Measurements from ENCODE around the gene PNLIPRP3.
A peak's percentile ranks its signal among the peaks of the same experiment; 100 is the strongest.

Gene PNLIPRP3

DNA sequence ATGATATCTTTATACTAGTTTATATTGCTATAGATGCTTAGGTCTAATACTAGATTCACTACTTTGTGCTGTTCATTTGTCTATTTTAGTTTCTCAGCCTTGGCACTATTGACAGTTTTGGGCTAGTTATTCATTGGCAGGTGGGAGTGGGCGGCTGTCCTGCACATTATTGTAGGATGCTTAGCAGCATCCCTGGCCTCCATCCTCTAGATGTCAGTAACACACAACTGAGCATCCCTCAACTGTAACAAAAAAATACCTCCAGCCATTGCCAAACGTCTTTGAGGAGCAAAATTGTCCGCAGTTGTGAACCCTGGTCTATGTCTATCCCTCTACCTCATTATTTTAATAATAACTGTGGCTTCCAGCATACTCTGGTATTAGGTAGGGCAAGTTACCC is 83.7 kb downstream of the PNLIPRP3 start:
- DNase-seq: no peak

DNA sequence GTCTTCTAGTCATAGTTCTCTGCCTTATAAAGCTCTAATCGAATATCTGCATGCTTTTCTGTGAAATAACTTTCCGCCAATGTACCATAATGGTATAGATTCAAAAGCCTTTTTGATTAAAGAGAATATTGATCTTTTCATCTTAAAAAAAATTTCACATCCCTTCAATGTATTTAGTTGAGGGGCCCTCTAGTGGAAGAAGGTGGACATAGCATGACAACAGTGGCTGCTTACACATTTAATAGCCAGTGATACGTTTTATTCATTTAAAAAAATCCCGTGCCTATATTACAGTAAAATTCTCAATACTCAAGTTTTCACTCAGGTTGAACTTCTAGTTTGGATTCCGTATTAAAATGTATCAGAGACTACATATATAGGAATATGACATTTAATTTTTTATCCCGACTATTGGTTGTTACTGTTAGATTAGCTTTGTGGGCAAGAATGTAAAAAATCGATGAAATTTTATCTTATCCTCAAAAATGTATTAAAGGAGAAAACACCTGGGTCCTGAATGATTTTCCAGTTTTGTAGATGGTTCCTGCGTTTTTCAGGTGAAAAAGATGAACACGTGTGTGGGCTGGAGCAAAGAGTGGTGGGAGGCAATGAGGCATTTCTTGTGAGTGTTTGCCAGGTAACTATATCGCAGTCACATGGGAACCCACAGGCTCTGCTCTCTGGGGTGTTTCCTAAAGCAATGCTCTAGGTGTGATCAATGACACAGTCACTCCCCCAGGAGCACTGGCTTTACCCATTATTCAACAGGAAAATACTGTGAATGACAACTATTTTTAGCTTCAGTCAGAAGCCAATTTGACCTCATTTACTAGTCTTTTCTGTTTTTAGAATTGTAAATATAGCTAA is 94.0 kb downstream of the PNLIPRP3 start:
- DNase-seq: peak; percentile 39

DNA sequence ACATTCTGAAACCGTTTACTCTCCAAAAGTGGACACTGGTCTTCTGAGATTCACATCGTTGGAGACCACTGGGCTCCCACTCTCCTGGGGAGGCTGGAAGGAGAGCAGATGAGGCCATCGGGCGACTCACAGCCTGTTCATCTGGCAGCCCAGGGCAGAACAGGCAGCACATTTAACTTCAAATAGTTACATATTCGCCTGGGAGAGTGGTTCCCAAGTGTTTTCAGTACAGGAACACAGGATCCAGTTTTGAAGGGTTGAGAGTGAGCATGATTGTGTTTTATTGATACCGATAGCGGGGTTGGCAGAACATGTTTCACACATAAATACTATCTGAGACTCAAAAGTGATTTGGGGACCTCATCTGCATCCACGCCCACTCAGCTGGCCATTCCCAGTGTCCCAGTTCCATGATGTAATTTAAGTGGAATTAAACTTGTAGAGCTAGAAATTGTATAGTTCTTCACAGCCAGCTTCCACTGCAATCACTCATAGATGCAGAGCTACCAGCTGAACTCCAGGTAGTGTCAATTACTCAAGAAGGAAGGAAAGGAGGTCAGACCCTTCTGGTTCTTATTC is 95.2 kb downstream of the PNLIPRP3 start:
- no peak for DNase-seq

DNA sequence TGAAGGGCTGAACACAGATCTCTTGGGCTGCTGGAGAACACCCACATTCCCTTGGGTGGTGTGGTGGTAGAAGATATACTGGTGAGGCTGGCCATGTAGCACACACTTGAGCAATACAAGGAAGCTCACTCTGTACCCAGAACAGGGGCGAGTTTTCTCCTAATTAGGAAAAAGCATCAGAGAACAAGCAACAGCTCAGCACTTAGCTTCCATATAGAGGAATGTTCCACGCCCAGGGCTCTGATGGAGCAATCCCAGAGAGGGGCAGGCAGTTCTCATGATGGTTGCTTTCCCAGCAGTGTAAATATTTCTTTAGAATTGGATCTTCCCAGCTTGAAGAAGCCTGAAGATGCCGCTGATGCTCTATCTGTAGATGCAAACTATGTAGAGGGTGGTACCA is 97.1 kb downstream of the PNLIPRP3 start:
- DNase-seq: no peak

DNA sequence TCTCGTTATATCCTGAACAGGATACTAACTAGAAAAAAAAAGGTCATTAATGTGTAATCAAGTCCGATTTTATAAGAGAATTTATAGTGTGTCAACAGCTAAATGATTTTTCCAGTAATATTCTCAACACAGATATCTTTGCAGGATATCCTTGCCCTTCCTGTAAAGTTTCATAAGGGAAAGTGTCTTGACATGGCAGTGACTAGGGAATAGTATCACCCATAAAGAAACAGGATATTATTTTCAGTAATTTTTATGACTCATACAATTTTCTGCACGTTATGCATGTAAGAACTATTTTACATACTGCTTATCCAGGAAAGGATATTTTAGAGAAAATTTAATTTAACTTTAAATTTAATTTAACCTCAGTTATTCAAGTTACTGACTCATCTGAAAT is 98.6 kb downstream of the PNLIPRP3 start:
- no peak for DNase-seq

All from fibroblast of skin of right biceps (primary cell).